BLaER1 treated with 17β-estradiol and CSF1 and Interleukin-3, amounts not matched to agents 10 nM and 100 nM (cell line): ENCODE measurements around the gene TFDP1.

Experiments
- H3K27ac ChIP-seq, 11 experiments: shearing (Covaris generic); formaldehyde crosslinking; 2 replicates each; pipeline ENCODE4 v1.8.1; 2022
- H3K27me3 ChIP-seq, 11 experiments: shearing (Covaris generic); formaldehyde crosslinking; 2 replicates each; pipeline ENCODE4 v1.8.1; 2022
- H3K36me3 ChIP-seq, 11 experiments: shearing (Covaris generic); formaldehyde crosslinking; 2 replicates each; pipeline ENCODE4 v1.8.1; 2022
- H3K4me1 ChIP-seq, 10 experiments: shearing (Covaris generic); formaldehyde crosslinking; 2 replicates each; pipeline ENCODE4 v1.8.1; 2022
- H3K4me2 ChIP-seq, 11 experiments: shearing (Covaris generic); formaldehyde crosslinking; 2 replicates each; pipeline ENCODE4 v1.8.1; 2022
- H3K4me3 ChIP-seq, 10 experiments: shearing (Covaris generic); formaldehyde crosslinking; 2 replicates each; pipeline ENCODE4 v1.8.1; 2022
- H3K9ac ChIP-seq, 11 experiments: shearing (Covaris generic); formaldehyde crosslinking; 2 replicates each; pipeline ENCODE4 v1.8.1; 2022
- H3K9me3 ChIP-seq, 11 experiments: shearing (Covaris generic); formaldehyde crosslinking; replicated peaks in 1 of 11; 2 replicates each; pipeline ENCODE4 v1.8.1; 2022
- H4K20me1 ChIP-seq, 11 experiments: shearing (Covaris generic); formaldehyde crosslinking; 2 replicates each; pipeline ENCODE4 v1.8.1; 2022
- Cebpa-rat ChIP-seq, 11 experiments: shearing (Covaris generic); IDR thresholded peaks; 2 replicates each; pipeline ENCODE4 v1.8.1; 2022

The TFDP1 gene

GRCh38 chr13:113661509-113661908 lies 77.0 kb downstream of the TFDP1 start:
- Histone ChIP-seq H3K27me3 (peaks cover 0 to 16% (median 7%) of the 10 kb centered on the region in 11 experiments; a peak in 13 of 22 replicates), H3K36me3 (no peaks in the 10 kb centered on the region), H4K20me1 (peaks cover 0 to 33% (median 11%) of the 10 kb centered on the region in 11 experiments; a peak in 11 of 22 replicates), H3K9ac (no peak overlapping the region), H3K4me2 (no peak overlapping the region), H3K9me3 (peaks cover 6 to 24% (median 15%) of the 10 kb centered on the region in 11 experiments; a peak in 19 of 22 replicates), H3K4me3 (no peak overlapping the region), H3K27ac (no peak overlapping the region), H3K4me1 (peaks cover 12 to 34% (median 24%) of the 10 kb centered on the region in 10 experiments)
- peak in 2 of 11 experiments; percentile 66 to 70; a peak in 6 of 22 replicates for TF ChIP-seq Cebpa-rat (IDR thresholded peaks at IDR 0.05)

- no peaks in the 10 kb centered on the region for H3K27me3 ChIP-seq
- no peak overlapping the region for H3K9ac ChIP-seq
- no peak overlapping the region for H3K4me2 ChIP-seq
- peaks cover 0 to 33% (median 0%) of the 10 kb centered on the region in 11 experiments; a peak in 7 of 22 replicates for H4K20me1 ChIP-seq
- H3K36me3 ChIP-seq: no peaks in the 10 kb centered on the region
- TF ChIP-seq Cebpa-rat (IDR thresholded peaks at IDR 0.05): no peak
- peaks cover 6 to 24% (median 15%) of the 10 kb centered on the region in 11 experiments; a peak in 19 of 22 replicates for H3K9me3 ChIP-seq
- H3K27ac ChIP-seq: no peak overlapping the region
- peaks cover 0 to 23% (median 3%) of the 10 kb centered on the region in 10 experiments; a peak in 9 of 20 replicates for H3K4me1 ChIP-seq
- no peak overlapping the region for H3K4me3 ChIP-seq
These were observed 79.4 kb downstream of the TFDP1 start for GRCh38 chr13:113663934-113664333.

- no peak overlapping the region for H3K4me2 ChIP-seq
- H4K20me1 ChIP-seq: peaks cover 0 to 33% (median 0%) of the 10 kb centered on the region in 11 experiments; a peak in 7 of 22 replicates
- H3K27me3 ChIP-seq: no peaks in the 10 kb centered on the region
- no peak overlapping the region for H3K4me3 ChIP-seq
- H3K36me3 ChIP-seq: no peaks in the 10 kb centered on the region
- peaks cover 0 to 21% (median 3%) of the 10 kb centered on the region in 10 experiments; a peak in 8 of 20 replicates for H3K4me1 ChIP-seq
- peaks cover 6 to 24% (median 15%) of the 10 kb centered on the region in 11 experiments; a peak in 19 of 22 replicates for H3K9me3 ChIP-seq
- TF ChIP-seq Cebpa-rat (IDR thresholded peaks at IDR 0.05): no peak
- no peak overlapping the region for H3K9ac ChIP-seq
- no peak overlapping the region for H3K27ac ChIP-seq
These were observed 80.4 kb downstream of the TFDP1 start for GRCh38 chr13:113664751-113665596.

DNA sequence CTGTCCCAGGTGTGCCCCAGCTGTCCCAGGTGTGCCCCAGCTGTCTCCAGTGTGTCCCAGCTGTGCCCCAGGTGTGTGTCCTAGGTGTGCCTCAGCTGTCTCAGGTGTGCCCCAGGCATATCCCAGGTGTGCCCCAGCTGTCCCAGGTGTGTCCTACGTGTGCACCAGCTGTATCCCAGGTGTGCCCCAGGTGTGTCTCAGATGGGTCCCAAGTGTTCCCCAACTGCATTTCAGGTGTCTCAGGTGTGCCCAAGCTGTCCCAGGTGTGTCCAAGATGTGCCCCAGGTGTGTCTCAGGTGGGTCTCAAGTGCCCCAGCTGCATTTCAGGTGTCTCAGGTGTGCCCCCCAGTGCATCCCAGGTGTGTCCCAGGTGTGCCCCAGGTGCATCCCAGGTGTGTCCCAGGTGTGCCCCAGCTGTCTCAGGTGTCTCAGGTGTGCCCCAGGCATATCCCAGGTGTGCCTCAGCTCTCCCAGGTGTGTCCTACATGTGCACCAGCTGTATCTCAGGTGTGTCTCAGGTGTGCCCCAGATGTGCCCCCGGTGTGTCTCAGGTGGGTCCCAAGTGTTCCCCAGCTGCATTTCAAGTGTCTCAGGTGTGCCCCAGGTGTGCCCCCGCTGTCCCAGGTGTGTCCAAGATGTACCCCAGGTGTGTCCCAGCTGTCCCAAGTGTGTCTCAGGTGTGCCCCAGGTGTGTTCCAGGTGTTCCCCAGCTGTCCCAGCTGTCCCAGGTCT lies 81.2 kb downstream of the TFDP1 start:
- no peak overlapping the region for H3K4me2 ChIP-seq
- H4K20me1 ChIP-seq: peaks cover 0 to 33% (median 0%) of the 10 kb centered on the region in 11 experiments; a peak in 7 of 22 replicates
- peaks cover 6 to 18% (median 13%) of the 10 kb centered on the region in 11 experiments; a peak in 19 of 22 replicates for H3K9me3 ChIP-seq
- no peak overlapping the region for H3K4me3 ChIP-seq
- TF ChIP-seq Cebpa-rat (IDR thresholded peaks at IDR 0.05): no peak
- no peaks in the 10 kb centered on the region for H3K27me3 ChIP-seq
- peaks cover 0 to 21% (median 3%) of the 10 kb centered on the region in 10 experiments; a peak in 8 of 20 replicates for H3K4me1 ChIP-seq
- H3K27ac ChIP-seq: no peak overlapping the region
- no peak overlapping the region for H3K9ac ChIP-seq
- H3K36me3 ChIP-seq: no peaks in the 10 kb centered on the region

DNA sequence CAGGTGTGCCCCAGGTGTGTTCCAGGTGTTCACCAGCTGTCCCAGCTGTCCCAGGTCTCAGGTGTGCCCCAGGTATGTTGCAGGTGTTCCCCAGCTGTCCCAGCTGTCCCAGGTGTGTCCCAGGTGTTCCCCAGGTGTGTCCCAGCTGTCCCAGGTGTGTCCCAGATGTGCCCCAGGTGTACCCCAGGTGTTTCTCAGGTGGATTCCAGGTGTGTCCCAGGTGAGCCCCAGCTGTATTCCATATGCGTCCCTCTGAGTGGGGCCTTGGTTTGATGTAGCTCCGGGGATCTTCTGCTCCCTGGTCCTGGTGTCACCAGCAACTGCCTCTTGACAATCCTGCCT lies 81.7 kb downstream of the TFDP1 start:
- no peaks in the 10 kb centered on the region for H3K27me3 ChIP-seq

DNA sequence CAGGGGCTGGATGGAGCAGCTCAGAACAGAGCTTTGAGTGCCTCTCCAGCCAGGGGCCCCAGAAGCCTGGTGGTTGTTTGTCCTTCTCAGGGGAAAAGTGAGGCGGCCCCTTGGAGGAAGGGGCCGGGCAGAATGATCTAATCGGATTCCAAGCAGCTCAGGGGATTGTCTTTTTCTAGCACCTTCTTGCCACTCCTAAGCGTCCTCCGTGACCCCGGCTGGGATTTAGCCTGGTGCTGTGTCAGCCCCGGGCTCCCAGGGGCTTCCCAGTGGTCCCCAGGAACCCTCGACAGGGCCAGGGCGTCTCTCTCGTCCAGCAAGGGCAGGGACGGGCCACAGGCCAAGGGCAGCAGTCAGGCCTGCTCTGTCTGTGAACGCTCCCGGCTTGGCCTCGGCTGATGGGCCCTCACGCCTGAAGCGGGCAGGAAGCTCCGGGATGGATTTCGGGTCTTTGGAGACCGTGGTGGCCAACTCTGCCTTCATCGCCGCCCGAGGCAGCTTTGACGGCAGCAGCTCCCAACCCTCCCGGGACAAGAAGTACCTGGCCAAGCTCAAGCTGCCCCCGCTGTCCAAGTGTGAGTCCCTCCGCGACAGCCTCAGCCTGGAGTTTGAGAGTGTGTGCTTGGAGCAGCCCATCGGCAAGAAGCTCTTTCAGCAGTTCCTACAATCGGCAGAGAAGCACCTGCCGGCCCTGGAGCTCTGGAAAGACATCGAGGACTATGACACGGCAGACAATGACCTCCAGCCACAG lies 82.6 kb downstream of the TFDP1 start, which contains the start of gene GRK1:
Gene GRK1 (plus strand): TSS at position 269 of the 751 bp plus-strand sequence. CDS start 168 bp downstream, at position 437.
- Histone ChIP-seq H3K27me3 (no peaks in the 10 kb centered on the region), H3K4me2 (0 out of 22 replicates have a peak within 1 kb of the TSS, but pooled peaks of 1 of the 11 experiments have one; percentile 4), H3K36me3 (no peaks in the 10 kb centered on the region), H3K9ac (no peak within 1 kb of the TSS), H3K4me3 (no peak within 1 kb of the TSS), H4K20me1 (peaks cover 0 to 33% (median 0%) of the 10 kb centered on the region in 11 experiments; a peak in 7 of 22 replicates), H3K27ac (no peak within 1 kb of the TSS), H3K9me3 (peaks cover 0 to 5% (median under 1%) of the 10 kb centered on the region in 11 experiments; a peak in 7 of 22 replicates), H3K4me1 (peaks cover 0 to 21% (median 3%) of the 10 kb centered on the region in 10 experiments; a peak in 8 of 20 replicates)
- no peak for TF ChIP-seq Cebpa-rat (IDR thresholded peaks at IDR 0.05)

More for the DNA sequence above, 81.7 kb downstream of the TFDP1 start:
- TF ChIP-seq Cebpa-rat (IDR thresholded peaks at IDR 0.05): no peak
- Histone ChIP-seq H3K4me3 (no peak overlapping the region), H3K27ac (no peak overlapping the region), H3K9ac (no peak overlapping the region), H3K4me1 (peaks cover 0 to 21% (median 3%) of the 10 kb centered on the region in 10 experiments; a peak in 8 of 20 replicates), H3K4me2 (no peak overlapping the region), H4K20me1 (peaks cover 0 to 33% (median 0%) of the 10 kb centered on the region in 11 experiments; a peak in 7 of 22 replicates), H3K9me3 (peaks cover 3 to 13% (median 8%) of the 10 kb centered on the region in 11 experiments; a peak in 19 of 22 replicates), H3K36me3 (no peaks in the 10 kb centered on the region)

DNA sequence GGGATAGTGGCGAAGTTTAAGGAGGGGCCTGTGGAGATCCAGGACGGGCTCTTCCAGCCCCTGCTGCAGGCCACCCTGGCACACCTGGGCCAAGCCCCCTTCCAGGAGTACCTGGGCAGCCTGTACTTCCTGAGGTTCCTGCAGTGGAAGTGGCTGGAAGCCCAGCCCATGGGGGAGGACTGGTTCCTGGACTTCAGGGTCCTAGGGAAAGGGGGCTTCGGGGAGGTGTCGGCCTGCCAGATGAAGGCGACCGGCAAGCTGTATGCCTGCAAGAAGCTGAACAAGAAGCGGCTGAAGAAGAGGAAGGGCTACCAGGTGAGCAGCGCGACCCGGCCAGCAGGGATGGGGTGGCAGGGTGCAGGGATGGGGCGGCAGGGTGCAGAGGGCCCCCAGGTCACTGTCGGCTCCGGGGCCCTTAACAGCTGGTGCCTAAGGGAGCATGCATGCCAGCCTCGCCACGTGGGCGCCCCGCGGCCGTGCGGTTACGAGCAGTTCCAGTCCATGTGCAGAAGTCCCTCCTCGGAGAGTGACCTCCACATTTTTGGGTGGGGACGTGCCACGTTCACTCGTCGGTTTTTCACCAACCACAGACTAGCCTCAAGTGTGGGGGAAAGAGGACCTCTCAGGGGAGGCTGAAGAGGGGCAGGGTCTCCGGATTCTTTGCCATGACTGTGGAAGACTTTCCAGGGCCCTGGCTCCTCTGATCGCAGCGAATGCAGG lies 83.4 kb downstream of the TFDP1 start:
- H3K36me3 ChIP-seq: no peaks in the 10 kb centered on the region
- no peaks in the 10 kb centered on the region for H3K27me3 ChIP-seq
- H3K4me1 ChIP-seq: peaks cover 0 to 21% (median 3%) of the 10 kb centered on the region in 10 experiments; a peak in 8 of 20 replicates
- H4K20me1 ChIP-seq: peaks cover 0 to 33% (median 0%) of the 10 kb centered on the region in 11 experiments; a peak in 7 of 22 replicates
- H3K9me3 ChIP-seq: no peaks in the 10 kb centered on the region
- no peak overlapping the region for H3K4me3 ChIP-seq
- no peak overlapping the region for H3K27ac ChIP-seq
- TF ChIP-seq Cebpa-rat (IDR thresholded peaks at IDR 0.05): no peak
- H3K4me2 ChIP-seq: 0 out of 22 replicates have a peak overlapping the region, but pooled peaks of 3 of the 11 experiments have one; percentile 4 to 23 (median 9)
- no peak overlapping the region for H3K9ac ChIP-seq
